GM19351 (cell line): ENCODE data around the gene ECEL1.
A peak's percentile ranks its signal among the peaks of the same experiment; 100 is the strongest.

ENCODE experiments used
- ATAC-seq: cut with Tn5 transposase; IDR thresholded peaks from one replicate; pipeline ENCODE4 v1.9.1; 2021; ENCODE audit warnings: mild to moderate bottlenecking, moderate library complexity; ENCODE audit not compliant: unreplicated experiment

Gene ECEL1

DNA sequence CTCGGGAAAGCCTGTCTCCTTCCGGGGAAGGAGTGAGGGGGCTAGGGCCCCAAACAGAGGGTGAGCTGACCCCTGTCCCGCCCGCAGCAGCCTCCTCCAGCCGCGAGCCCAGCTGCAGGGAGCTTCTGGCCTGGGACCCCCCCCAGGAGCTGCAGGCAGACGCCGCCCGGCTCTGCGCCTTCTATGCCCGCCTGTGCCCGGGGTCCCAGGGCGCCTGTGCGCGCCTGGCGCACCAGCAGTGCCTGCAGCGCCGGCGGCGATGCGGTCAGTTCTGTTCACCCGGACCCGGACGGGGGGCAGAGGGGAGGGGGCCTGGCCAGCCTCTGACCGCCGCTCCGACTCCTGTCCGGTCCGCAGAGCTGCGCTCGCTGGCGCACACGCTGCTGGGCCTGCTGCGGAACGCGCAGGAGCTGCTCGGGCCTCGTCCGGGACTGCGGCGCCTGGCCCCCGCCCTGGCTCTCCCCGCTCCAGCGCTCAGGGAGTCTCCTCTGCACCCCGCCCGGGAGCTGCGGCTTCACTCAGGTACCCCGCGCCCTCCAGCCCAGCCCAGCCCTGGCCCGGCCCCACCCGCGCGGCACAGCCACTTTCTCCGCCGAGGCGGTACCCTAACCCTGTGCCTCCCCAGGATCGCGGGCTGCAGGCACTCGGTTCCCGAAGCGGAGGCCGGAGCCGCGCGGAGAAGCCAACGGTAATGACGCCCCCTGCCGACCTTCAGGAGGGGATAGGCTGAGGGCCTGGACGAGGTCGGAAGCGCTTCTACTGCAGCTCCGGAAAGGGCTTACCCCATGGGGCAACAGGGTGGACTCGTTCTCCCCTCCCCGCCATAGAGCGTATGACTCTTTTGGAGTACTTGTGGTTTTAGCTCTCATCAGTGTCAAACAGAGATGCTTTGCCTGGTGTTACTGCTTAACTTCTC lies 36.3 kb upstream of the ECEL1 start:
- no peak for ATAC-seq

GRCh38 chr2:232523402-232523681 lies 35.7 kb upstream of the ECEL1 start:
- no peak for ATAC-seq

DNA sequence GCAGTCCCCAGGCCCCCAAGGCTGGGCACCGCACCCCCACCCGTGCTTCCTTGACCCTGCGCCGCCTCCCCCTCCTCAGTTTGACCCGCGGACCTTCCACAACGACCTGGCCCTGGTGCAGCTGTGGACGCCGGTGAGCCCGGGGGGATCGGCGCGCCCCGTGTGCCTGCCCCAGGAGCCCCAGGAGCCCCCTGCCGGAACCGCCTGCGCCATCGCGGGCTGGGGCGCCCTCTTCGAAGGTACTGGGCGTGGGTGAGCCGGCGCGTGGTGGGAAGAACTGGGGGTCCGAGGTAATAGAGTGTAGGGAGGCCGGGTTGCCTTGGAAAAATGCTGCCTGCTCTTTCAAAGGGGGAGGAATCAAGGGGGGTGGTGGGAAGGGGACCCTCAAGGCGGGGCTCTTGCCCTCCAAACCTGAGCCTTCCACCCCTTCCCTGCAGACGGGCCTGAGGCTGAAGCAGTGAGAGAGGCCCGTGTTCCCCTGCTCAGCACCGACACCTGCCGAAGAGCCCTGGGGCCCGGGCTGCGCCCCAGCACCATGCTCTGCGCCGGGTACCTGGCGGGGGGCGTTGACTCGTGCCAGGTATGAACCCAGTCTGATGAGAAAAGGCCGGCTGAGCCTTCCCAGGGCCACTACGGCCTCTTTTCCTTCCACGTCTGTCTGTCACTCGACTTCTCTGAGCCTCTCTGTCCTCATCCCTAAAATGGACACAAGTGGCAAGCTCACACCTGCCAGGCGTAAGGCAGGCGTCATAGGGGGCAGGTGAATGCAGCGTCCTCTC lies 35.2 kb upstream of the ECEL1 start:
- no peak for ATAC-seq

GRCh38 chr2:232521959-232522622 lies 34.5 kb upstream of the ECEL1 start:
- ATAC-seq = peak; percentile 45

DNA sequence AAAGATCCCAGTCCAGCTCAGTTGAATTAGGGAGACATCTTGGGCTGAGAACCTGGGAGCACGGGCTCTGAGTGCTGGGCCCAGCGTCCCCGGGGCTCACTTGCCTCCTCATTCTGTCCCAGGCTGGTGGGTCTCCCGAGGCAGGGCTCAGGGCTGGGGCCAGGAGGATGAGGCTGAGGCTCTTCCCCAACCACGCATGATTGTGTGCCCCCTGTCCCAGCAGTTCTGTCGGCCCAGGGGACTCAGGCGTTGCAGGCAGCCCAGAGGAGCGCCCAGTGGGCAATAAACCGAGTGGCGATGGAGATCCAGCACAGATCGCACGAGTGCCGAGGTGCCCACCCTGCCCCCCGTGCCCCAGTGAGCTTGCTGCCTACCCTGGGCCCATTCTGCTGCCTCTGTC lies 33.5 kb upstream of the ECEL1 start:
- no peak for ATAC-seq

GRCh38 chr2:232520489-232520888 lies 32.9 kb upstream of the ECEL1 start:
- no peak for ATAC-seq

GRCh38 chr2:232519581-232520438 lies 32.2 kb upstream of the ECEL1 start, which contains the start of gene PRSS56:
Gene PRSS56, plus strand, starts transcription at chr2:232520388. Its CDS starts 211 bp downstream, at chr2:232520599.
- no peak for ATAC-seq

DNA sequence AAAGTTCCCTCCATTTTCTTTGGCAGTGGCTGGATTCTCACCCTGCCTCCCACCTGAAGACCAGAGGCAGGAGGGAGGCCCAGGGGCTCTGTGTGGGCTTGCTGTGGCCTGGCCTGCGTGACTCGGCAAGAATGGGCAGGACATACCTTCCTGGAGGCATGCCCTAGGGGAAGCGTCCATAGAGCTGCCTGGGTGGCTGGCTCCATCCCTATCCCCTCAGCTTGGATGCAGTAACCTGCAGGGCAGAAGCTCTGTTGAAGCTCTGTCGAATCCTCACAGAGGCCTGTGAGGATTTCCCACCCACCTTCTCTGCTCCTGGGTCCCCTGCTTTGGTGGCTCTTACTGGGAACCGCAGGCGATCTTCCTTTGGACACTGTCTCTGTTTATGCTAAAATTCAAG lies 31.2 kb upstream of the ECEL1 start:
- ATAC-seq = no peak

DNA sequence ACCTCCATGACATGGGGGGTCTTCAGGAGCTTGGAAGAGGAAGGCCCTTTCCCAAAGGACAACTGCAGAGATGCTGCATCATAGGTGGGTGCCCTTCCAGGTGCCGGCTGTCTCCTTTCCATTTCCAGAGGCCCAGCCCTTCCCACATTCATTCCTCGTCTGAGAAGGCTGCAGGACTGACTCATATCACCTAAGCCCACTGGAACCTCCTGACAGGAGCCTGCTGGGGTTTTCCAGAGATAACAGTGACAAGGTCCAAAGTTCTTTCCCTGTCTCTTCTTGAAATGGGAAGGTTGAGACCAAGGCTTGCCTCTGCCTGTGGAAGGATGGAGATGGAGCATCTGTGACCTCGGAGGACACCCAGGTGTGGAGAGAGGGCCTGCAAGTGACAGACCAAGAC lies 28.9 kb upstream of the ECEL1 start:
- ATAC-seq = no peak

GRCh38 chr2:232515639-232516038 lies 28.0 kb upstream of the ECEL1 start:
- ATAC-seq = no peak

GRCh38 chr2:232513353-232513752 lies 25.7 kb upstream of the ECEL1 start:
- no peak for ATAC-seq

- ATAC-seq = no peak
These were observed 25.0 kb upstream of the ECEL1 start for GRCh38 chr2:232512602-232513001.

DNA sequence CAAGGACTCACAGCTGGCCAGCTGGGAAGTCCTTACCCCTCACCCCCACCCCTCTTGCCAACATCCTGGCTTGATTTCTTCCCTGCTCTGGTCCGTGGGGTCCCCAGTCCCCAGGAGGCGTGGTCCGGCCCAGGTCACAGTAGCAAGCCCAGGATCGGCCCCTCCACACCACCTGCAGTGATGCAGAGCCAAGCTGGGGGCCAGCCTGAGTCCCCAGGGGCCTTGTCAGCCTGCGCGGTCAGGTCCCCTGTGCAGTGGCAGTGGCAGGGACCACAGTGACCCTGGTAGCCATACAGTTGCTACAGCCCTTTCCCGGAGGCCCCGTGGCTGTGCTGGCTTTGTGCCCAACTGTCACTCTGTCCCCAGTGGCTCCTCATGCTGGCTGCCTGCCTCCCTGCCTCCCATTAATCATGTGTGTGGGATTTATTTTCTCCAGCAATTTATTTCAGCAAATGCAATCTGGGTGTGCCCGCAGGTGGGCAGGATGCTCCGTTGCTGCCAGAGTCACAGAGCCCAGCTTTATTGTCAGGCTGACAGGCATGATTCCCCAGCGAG lies 23.8 kb upstream of the ECEL1 start:
- no peak for ATAC-seq

- ATAC-seq = no peak
These were observed 20.6 kb upstream of the ECEL1 start for GRCh38 chr2:232508251-232508650.

DNA sequence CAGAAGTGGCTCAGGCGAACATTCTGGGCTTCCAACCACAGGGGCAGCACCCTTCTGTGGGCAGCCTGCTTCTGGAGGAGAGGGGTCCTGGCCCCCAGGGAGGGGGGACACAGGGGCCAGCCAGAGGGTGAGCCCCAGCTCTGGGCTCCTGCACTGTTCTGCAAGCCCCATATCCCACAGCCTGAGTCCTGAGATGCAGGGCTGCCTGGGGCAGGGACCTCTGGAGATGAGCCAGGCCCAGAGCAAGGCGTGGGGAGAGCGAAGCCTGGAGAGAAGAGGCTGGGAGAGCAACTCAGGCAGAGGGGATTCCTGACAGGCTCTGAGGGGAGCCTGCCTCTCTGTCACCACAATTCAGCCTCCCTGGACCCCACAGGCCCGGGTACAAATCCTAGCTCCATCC lies 19.1 kb upstream of the ECEL1 start:
- no peak for ATAC-seq

- no peak for ATAC-seq
These were observed 18.2 kb upstream of the ECEL1 start for GRCh38 chr2:232505856-232506255.

- ATAC-seq = no peak
These were observed 16.8 kb upstream of the ECEL1 start for GRCh38 chr2:232504438-232504837.

GRCh38 chr2:232503809-232504323 lies 16.2 kb upstream of the ECEL1 start:
- ATAC-seq = no peak

- ATAC-seq = no peak
These were observed 15.5 kb upstream of the ECEL1 start for GRCh38 chr2:232502911-232503808.
